GM21423 (cell line): ENCODE results near the gene ASS1.
"Not testable (repeated sequence)": the region's sequence is repeated elsewhere in the genome, so short reads cannot be mapped to it uniquely, and the experiment has no call there.

Experiments used
- ATAC-seq: cut with Tn5 transposase; IDR thresholded peaks from one replicate; pipeline ENCODE4 v1.9.1; 2021; ENCODE audit warnings: mild to moderate bottlenecking, moderate library complexity; ENCODE audit not compliant: unreplicated experiment

The ASS1 gene

GRCh38 chr9:130444565-130445221, at the start of gene ASS1:
Gene ASS1 (plus strand): TSS chr9:130444961. CDS start chr9:130452229, 7,268 bp downstream.
- no peak for ATAC-seq

DNA sequence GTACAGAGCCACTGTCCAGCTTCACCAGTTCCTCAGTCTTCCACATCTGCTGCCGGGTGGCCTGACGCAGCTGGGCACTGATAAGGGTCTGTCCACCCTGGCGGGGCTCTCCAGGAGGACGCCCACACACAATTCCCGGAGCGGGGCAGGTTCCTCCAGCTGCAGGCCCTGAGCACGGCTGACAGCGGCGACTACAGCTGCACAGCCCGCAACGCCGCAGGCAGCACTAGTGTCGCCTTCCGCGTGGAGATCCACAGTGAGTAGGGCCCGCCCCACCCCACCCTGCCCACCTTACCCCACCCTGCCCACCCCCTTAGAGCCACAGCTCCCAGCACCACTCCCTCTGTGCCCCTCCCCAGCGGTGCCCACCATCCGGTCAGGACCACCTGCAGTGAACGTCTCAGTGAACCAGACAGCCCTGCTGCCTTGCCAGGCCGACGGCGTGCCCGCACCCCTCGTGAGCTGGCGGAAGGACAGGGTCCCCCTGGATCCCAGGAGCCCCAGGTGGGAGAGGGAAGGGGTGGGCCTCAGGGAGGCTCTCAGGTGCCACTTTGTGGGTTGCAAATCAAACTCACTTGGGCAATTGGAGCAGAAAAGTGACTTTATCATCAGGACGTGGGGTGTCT, 48.8 kb upstream of the ASS1 start:
- ATAC-seq, result no peak

DNA sequence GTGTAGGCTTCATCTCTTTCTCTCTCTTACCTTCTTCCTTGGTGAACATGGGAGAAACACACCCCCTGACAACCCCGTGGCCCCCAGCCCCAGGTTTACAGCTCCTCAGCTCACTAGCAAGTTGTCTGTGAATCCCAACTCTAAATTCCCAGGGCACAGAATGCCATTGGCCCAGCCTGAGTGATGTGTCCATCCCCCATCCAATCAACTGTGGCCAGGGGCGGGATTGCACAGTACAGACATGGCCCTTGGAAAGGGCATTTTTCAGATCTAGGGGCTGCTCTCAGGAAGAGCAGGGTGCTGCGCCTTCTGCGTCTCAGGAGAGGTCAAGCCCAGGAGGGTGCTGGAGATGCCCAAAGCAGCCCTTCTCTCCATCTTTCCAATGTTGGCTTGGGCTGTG, 48.2 kb upstream of the ASS1 start:
- ATAC-seq, result no peak

DNA sequence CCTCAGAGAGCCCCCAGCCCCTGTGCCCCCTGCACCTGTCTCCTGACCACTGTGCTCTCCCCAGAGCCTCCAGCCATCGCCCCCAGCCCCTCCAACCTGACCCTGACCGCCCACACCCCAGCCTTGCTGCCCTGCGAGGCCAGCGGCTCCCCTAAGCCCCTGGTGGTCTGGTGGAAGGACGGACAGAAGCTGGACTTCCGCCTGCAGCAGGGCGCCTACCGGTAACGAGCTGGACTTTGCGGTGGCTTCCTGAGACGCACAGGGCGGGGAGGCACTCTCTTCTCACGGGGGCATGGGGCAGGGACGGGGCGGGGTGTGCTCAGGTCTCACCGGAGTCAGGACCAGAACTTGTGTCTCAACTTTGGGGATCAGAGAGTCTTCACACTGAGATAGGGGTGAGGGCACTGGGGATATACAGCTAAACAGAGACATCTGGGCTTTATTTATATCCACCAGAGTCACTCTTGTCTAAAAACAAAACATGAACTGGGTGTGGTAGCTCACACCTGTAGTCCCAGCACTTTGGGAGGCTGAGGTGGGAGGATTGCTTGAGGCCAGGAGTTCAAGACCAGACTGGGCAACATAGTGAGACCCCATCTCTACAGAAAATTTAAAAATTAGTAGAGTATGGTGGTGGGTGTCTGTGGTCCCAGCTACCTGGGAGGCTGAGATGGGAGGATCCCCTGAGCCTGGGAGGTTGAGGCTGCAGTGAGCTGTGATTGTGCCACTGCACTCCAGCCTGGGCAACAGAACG, 46.1 kb upstream of the ASS1 start:
- no peak for ATAC-seq

GRCh38 chr9:130399768-130400167, 45.0 kb upstream of the ASS1 start:
- ATAC-seq, result no peak

DNA sequence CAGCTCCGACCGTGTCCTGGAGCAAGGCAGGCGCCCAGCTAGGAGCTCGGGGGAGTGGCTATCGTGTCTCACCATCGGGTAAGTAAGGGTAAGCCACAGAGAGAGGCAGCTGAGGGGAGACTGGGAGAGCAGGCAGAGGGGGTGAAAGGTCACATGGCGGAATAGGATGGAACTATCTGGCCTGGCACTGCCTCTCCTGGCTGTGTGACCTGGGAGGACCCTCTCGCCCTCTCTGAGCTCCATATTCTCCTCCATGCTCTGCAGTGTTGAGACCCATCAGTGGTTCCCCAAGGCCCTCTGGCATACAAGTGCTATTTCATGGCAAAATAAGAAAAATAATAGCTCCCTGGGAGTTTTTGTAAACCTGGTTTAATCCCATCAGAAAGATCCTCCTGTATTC, 43.9 kb upstream of the ASS1 start:
- no peak for ATAC-seq

- not testable (repeated sequence) for ATAC-seq
Measured at GRCh38 chr9:130401742-130402141, 43.0 kb upstream of the ASS1 start.

- no peak for ATAC-seq
Measured at GRCh38 chr9:130402243-130402642, 42.5 kb upstream of the ASS1 start.

GRCh38 chr9:130402645-130403440, 41.9 kb upstream of the ASS1 start:
- ATAC-seq, result no peak

DNA sequence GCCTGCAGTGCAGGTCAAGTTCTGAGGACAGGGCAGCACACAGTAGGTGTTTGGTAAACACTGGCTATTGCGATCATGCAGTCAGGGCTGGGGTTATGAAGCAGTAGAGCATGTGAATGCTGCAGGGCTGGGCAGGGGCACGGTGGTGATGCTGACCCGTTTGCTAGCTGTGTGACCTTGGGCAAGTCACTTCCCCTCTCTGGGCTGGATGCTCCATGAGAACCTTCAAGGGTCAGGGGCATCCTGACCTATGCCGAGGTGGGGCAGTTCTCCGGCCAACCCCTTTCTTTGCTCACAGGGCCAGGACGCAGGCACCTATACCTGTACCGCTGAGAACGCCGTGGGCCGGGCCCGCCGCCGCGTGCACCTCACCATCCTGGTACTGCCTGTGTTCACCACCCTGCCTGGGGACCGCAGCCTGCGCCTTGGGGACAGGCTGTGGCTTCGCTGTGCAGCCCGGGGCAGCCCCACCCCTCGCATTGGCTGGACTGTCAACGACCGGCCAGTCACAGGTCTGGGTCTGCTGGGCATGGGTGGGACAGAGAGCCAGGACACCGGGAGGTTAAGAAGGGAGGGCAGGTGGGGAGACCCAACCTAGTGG, 39.0 kb upstream of the ASS1 start:
- no peak for ATAC-seq

DNA sequence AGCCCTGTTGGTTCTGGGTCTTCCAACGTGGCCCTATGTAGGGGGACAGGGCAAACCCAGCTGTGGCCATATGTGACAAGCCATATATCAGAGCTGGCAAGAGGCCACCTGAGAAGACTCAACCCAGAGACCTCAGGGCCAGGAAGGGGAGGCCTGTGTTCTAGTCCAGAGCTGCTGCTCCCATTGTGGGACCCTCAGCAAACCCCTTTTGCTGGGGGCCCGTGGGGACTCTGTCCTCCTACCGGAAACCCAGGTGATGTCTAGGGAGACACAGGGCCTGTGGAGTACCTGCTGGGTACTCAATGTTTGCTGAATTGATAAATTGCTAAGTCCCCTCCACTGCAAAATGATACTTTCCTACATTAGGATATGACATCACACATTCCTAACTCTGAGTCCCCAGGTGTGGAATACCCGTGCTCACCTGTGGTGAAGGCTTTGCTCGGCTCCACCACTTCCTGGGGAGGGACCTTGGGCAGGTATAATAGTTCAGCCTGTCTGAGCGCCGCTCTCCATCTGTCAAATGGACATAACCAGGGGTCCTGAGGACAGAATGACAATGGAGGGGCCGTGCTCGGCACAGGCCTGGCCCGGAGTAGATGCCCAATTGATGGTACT, 38.4 kb upstream of the ASS1 start:
- no peak for ATAC-seq

DNA sequence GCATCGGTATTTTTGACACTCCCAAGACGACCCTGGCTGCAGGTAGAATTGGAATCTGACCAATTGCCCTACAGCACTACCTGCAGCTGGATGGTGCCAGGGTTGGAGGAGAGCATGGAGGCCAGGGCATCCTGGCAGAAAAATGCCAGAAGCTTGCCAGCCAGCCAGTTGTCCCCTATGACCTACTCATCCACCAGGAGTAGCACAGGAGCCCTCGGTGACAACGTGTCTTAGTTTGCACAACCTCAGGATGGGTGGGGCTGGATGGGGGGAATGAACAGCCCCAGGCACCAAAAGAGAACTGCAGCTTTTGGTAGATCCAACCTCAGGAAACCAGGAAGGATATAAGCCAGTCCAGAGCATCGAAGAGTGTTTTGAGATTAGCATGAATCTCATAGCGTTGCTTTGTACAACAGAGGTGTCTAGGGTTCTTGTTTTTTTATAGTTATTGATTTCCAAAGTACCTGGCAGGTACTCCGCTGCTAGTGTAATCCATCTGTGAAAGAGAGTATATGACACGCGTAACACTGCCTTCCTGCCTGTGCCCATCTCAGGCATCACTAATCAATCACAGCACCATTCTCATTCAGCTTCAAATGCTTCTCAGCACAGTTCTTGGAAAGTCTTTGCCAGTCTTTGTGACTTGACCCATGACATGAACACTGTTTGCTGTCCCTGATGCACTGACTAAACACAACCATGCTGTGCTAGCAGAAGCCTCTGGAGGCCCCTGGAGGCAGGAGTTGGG, 36.7 kb upstream of the ASS1 start:
- ATAC-seq, result no peak

GRCh38 chr9:130408669-130409068, 36.1 kb upstream of the ASS1 start:
- ATAC-seq, result no peak

GRCh38 chr9:130409246-130409645, 35.5 kb upstream of the ASS1 start:
- no peak for ATAC-seq

DNA sequence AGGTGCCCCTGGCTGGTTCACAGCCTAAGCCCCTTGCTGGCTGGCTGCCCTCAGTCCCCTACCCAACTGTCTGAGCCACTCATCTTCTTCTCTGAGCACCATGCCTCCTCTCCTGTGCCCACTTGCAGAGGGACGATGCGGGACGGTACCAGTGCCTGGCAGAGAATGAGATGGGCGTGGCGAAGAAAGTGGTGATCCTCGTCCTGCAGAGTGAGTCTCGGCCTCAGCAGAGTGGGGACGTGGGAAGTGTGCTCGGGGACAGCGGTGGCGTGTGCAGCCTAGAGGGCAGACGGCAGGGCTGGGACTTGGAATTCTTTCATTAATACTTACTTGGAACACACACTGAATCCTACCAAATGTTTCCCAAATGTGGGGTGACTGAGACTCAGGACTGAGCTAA, 34.3 kb upstream of the ASS1 start:
- ATAC-seq, result no peak

GRCh38 chr9:130411566-130411915, 33.2 kb upstream of the ASS1 start:
- ATAC-seq, result no peak

DNA sequence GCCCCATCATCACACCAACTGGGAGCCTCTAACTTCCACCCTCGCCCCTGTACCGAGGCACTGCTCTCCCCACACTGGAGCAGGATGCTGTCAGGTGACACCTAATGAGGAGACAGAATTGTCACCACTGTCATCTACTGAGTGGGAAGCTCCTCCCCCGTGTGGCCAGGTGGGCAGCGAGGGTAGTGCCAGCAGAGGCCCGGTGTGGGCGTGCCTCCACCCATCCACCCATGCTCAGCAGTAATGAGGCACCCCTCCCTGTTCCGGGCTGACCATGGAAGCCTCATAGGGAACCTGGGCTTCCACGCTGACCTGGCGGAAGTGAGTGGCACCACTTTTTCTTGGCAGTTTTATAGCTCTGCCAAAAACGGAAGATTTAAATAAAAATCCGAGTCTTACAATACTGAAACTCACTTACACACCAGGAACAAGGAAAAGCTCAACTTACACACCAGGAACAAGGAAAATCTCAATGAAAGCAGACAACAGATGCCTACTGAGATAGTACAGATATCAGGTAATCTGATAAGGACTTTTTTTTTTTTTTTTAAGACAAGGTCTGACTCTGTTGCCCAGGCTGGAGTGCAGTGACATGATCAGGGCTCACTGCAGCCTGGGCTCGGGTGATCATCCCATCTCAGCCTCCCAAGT, 30.6 kb upstream of the ASS1 start:
- no peak for ATAC-seq

DNA sequence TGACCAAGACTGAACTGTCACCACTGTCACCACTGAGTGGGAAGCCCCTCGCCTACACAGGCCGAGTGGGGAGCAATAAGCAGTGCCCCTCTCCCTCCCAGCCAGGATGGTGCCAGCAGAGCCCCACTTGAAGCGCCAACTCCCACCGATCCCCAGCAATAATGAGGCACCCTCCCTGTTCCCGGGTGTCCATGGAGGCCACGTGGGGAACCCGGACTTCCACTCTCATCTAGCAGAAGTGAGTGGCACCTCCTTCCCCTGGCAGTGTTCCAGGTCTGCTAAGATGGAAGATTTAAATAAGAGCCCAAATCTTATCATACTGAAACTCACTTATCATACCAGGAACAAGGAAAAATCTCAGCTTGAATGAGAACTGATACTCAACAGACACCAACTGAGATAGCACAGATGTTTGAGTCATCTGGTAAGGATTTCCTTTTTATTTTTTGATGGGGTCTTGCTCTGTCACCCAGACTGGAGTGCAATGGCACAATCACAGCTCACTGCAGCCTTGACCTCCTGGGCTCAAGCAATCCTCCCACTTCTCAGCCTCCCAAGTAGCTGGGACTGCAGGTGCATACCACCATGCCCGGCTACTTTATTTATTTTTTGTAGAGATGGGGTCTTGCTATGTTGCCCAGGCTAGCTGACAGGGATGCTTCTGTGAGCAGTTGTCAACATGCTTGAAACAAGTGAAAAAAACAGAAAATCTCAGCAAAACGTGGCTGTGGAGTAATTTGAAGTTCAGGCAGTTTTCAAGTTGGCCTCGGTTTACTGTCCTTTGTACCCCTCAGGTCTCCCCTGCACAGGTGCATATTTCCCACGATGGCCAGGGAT, 29.6 kb upstream of the ASS1 start:
- ATAC-seq, result no peak

- ATAC-seq, result no peak
Measured at GRCh38 chr9:130417602-130418001, 27.2 kb upstream of the ASS1 start.
